ENCODE measurements around the gene MVB12A.

GRCh38 chr19:17448131-17448967, 28.5 kb downstream of the MVB12A start, which contains the start of gene TMEM221:
- TF ChIP-seq, protein P1, sequence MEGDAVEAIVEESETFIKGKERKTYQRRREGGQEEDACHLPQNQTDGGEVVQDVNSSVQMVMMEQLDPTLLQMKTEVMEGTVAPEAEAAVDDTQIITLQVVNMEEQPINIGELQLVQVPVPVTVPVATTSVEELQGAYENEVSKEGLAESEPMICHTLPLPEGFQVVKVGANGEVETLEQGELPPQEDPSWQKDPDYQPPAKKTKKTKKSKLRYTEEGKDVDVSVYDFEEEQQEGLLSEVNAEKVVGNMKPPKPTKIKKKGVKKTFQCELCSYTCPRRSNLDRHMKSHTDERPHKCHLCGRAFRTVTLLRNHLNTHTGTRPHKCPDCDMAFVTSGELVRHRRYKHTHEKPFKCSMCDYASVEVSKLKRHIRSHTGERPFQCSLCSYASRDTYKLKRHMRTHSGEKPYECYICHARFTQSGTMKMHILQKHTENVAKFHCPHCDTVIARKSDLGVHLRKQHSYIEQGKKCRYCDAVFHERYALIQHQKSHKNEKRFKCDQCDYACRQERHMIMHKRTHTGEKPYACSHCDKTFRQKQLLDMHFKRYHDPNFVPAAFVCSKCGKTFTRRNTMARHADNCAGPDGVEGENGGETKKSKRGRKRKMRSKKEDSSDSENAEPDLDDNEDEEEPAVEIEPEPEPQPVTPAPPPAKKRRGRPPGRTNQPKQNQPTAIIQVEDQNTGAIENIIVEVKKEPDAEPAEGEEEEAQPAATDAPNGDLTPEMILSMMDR (conservative IDR thresholded peaks at IDR 0.05; ENCODE audit: low read length): peak; percentile 70
- no peak for TF ChIP-seq EZH2phosphoT487 (IDR thresholded peaks at IDR 0.05; ENCODE audit: borderline replicate concordance, low read depth, low read length)
